ENCODE data around the gene MAML2. TPM values are rescaled to one million over a fixed set of nuclear protein-coding genes. Genes with fewer than 3 reads are reported as not detected.

The MAML2 gene
- total RNA-seq, 3 donors from 2014 or later: 45.6 to 82.8 (median 68.2) TPM

GRCh38 chr11:96196181-96196662 is 146.8 kb downstream of the MAML2 start:
- Histone ChIP-seq H3K36me3 (no peaks in the 10 kb centered on the region), H3K27ac (peak overlapping the region; percentile 87 to 88), H3K9me3 (no peaks in the 10 kb centered on the region), H3K4me1 (peaks cover 2 to 29% of the 10 kb centered on the region in 2 donors), H3K27me3 (no peaks in the 10 kb centered on the region), H3K4me3 (peak overlapping the region in 1 of 3 donors; percentile 21)
- no peak for DNase-seq (ENCODE audit: low spot score in 2 of 2)
- peak in 1 of 3 donors; percentile 12 for TF ChIP-seq POLR2AphosphoS5 (IDR thresholded peaks at IDR 0.05)
- TF ChIP-seq CTCF (IDR thresholded peaks at IDR 0.05): no peak
- intact Hi-C loops (cut with DNase I; ENCODE audit: low total_unique reads): no loop called here

GRCh38 chr11:96195671-96196070 is 147.3 kb downstream of the MAML2 start:
- intact Hi-C loops (cut with DNase I; ENCODE audit: low total_unique reads): no loop called here
- H3K4me1 ChIP-seq: peaks cover 2 to 29% of the 10 kb centered on the region in 2 donors
- H3K36me3 ChIP-seq: no peaks in the 10 kb centered on the region
- H3K27me3 ChIP-seq: no peaks in the 10 kb centered on the region
- peak overlapping the region; percentile 87 to 88 for H3K27ac ChIP-seq
- no peak for TF ChIP-seq CTCF (IDR thresholded peaks at IDR 0.05)
- TF ChIP-seq POLR2AphosphoS5 (IDR thresholded peaks at IDR 0.05): no peak
- TF ChIP-seq POLR2A (IDR thresholded peaks at IDR 0.05): no peak
- H3K4me3 ChIP-seq: no peak overlapping the region
- DNase-seq (ENCODE audit: low spot score in 2 of 2): no peak
- H3K9me3 ChIP-seq: no peaks in the 10 kb centered on the region

- peaks cover 2 to 20% of the 10 kb centered on the region in 2 donors for H3K4me1 ChIP-seq
- no peaks in the 10 kb centered on the region for H3K36me3 ChIP-seq
- TF ChIP-seq POLR2AphosphoS5 (IDR thresholded peaks at IDR 0.05) (no peak), POLR2A (IDR thresholded peaks at IDR 0.05) (no peak), CTCF (IDR thresholded peaks at IDR 0.05) (no peak)
- no peaks in the 10 kb centered on the region for H3K27me3 ChIP-seq
- intact Hi-C loops (cut with DNase I; ENCODE audit: low total_unique reads): no loop called here
- no peak for DNase-seq (ENCODE audit: low spot score in 2 of 2)
- peak overlapping the region; percentile 78 to 87 for H3K27ac ChIP-seq
- H3K9me3 ChIP-seq: no peaks in the 10 kb centered on the region
- peak overlapping the region in 1 of 3 donors; percentile 20 for H3K4me3 ChIP-seq
Measured at GRCh38 chr11:96194581-96195374, 148.2 kb downstream of the MAML2 start.

GRCh38 chr11:96193745-96194443 is 149.1 kb downstream of the MAML2 start:
- Histone ChIP-seq H3K27ac (peak overlapping the region; percentile 78 to 87), H3K27me3 (no peaks in the 10 kb centered on the region), H3K4me1 (peaks cover 2 to 16% of the 10 kb centered on the region in 2 donors), H3K36me3 (no peaks in the 10 kb centered on the region), H3K9me3 (no peaks in the 10 kb centered on the region), H3K4me3 (peak overlapping the region in 1 of 3 donors; percentile 20)
- intact Hi-C loops (cut with DNase I; ENCODE audit: low total_unique reads): no loop called here
- TF ChIP-seq CTCF (IDR thresholded peaks at IDR 0.05): no peak
- no peak for TF ChIP-seq POLR2AphosphoS5 (IDR thresholded peaks at IDR 0.05)
- TF ChIP-seq POLR2A (IDR thresholded peaks at IDR 0.05): no peak
- no peak for DNase-seq (ENCODE audit: low spot score in 2 of 2)

- H3K9me3 ChIP-seq: no peaks in the 10 kb centered on the region
- intact Hi-C loops (cut with DNase I; ENCODE audit: low total_unique reads): no loop called here
- peaks cover 2 to 24% of the 10 kb centered on the region in 2 donors for H3K4me1 ChIP-seq
- H3K27me3 ChIP-seq: no peaks in the 10 kb centered on the region
- no peaks in the 10 kb centered on the region for H3K36me3 ChIP-seq
- DNase-seq (ENCODE audit: low spot score in 2 of 2): no peak
- TF ChIP-seq POLR2AphosphoS5 (IDR thresholded peaks at IDR 0.05): no peak
- TF ChIP-seq POLR2A (IDR thresholded peaks at IDR 0.05): no peak
- TF ChIP-seq CTCF (IDR thresholded peaks at IDR 0.05): no peak
- peak overlapping the region in 1 of 2 donors; percentile 21 for H3K27ac ChIP-seq
- no peak overlapping the region for H3K4me3 ChIP-seq
Measured at GRCh38 chr11:96191752-96192151, 151.2 kb downstream of the MAML2 start.
